ENCODE results near the gene AGAP1.

DNA sequence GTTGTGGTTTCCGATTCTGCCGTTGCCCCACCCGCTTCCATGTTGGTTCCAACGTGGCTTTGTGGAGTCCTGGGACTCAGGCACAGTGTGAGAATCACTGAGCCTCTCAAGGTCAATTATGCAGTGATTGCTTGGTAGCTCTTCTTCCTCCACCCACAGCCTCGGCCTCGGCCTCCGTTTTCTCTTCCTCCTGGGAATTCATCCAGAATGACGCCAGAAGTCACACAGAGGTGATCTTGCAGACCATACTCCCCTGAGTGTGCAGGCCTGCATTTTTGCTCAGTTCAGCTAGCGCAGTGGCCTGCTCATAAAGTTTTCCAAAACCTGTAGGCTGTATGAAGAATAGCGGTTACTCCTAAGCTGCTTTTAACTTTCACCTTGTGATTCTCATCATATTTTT is 401.0 kb downstream of the AGAP1 start:
- TF ChIP-seq, protein P1, sequence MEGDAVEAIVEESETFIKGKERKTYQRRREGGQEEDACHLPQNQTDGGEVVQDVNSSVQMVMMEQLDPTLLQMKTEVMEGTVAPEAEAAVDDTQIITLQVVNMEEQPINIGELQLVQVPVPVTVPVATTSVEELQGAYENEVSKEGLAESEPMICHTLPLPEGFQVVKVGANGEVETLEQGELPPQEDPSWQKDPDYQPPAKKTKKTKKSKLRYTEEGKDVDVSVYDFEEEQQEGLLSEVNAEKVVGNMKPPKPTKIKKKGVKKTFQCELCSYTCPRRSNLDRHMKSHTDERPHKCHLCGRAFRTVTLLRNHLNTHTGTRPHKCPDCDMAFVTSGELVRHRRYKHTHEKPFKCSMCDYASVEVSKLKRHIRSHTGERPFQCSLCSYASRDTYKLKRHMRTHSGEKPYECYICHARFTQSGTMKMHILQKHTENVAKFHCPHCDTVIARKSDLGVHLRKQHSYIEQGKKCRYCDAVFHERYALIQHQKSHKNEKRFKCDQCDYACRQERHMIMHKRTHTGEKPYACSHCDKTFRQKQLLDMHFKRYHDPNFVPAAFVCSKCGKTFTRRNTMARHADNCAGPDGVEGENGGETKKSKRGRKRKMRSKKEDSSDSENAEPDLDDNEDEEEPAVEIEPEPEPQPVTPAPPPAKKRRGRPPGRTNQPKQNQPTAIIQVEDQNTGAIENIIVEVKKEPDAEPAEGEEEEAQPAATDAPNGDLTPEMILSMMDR (IDR thresholded peaks at IDR 0.05) = no peak
- TF ChIP-seq EZH2 (IDR thresholded peaks at IDR 0.05) = no peak

Measured in neural progenitor cell (in vitro differentiated cells).